Measurements from ENCODE around the gene CXCL6. TPM values are rescaled to one million over a fixed set of nuclear protein-coding genes. Genes with fewer than 3 reads are reported as not detected.

CXCL6 gene
- total and polyA plus RNA-seq, 2 experiments from 2014 or later: 4.4 to 6.0 TPM

- H3K4me1 ChIP-seq (ENCODE audit: insufficient read depth): no peaks in the 10 kb centered on the region
- H3K4me3 ChIP-seq: no peak overlapping the region
- no peak overlapping the region for H2AFZ ChIP-seq
- no peaks in the 10 kb centered on the region for H3K9me2 ChIP-seq (replicated peaks; ENCODE audit: insufficient read depth)
- TF ChIP-seq EZH2phosphoT487 (IDR thresholded peaks at IDR 0.05; ENCODE audit: low read depth, severe bottlenecking, unreplicated experiment): no peak
- no peak for TF ChIP-seq EZH2 (IDR thresholded peaks at IDR 0.05; ENCODE audit: borderline replicate concordance)
- no peak for TF ChIP-seq CTCF (IDR thresholded peaks at IDR 0.05; ENCODE audit: poor library complexity)
- peaks cover 1% of the 10 kb centered on the region for H3K27me3 ChIP-seq
- no peak overlapping the region for H3K27ac ChIP-seq
- DNase-seq (ENCODE audit: low spot score): no peak
- H3K9me3 ChIP-seq (ENCODE audit: low read depth): no peaks in the 10 kb centered on the region
- no peaks in the 10 kb centered on the region for H3K79me2 ChIP-seq
- H4K20me1 ChIP-seq (ENCODE audit: insufficient read depth, poor library complexity, severe bottlenecking): no peaks in the 10 kb centered on the region
- no peak overlapping the region for H3K4me2 ChIP-seq
- H3K36me3 ChIP-seq (replicated peaks; ENCODE audit: insufficient read depth, low read depth): no peaks in the 10 kb centered on the region
Measured at GRCh38 chr4:73859614-73860088, 23.2 kb downstream of the CXCL6 start.

GRCh38 chr4:73860181-73860580 is 23.7 kb downstream of the CXCL6 start:
- Histone ChIP-seq H3K79me2 (no peaks in the 10 kb centered on the region), H3K36me3 (replicated peaks; ENCODE audit: insufficient read depth, low read depth) (no peaks in the 10 kb centered on the region), H3K27ac (no peak overlapping the region), H2AFZ (no peak overlapping the region), H3K4me1 (ENCODE audit: insufficient read depth) (no peaks in the 10 kb centered on the region), H3K9me2 (replicated peaks; ENCODE audit: insufficient read depth) (no peaks in the 10 kb centered on the region), H4K20me1 (ENCODE audit: insufficient read depth, poor library complexity, severe bottlenecking) (no peaks in the 10 kb centered on the region), H3K9me3 (ENCODE audit: low read depth) (no peaks in the 10 kb centered on the region), H3K4me2 (no peak overlapping the region), H3K27me3 (no peaks in the 10 kb centered on the region), H3K4me3 (no peak overlapping the region)
- TF ChIP-seq EZH2 (IDR thresholded peaks at IDR 0.05; ENCODE audit: borderline replicate concordance) (no peak), CTCF (IDR thresholded peaks at IDR 0.05; ENCODE audit: poor library complexity) (no peak), EZH2phosphoT487 (IDR thresholded peaks at IDR 0.05; ENCODE audit: low read depth, severe bottlenecking, unreplicated experiment) (no peak)
- no peak for DNase-seq (ENCODE audit: low spot score)
- 54% methylated on average over 4 of the region's 4 CpGs for WGBS (ENCODE audit: low lambda C conversion rate, missing lambda C conversion rate)

GRCh38 chr4:73860917-73861316 is 24.4 kb downstream of the CXCL6 start:
- no peak for TF ChIP-seq EZH2phosphoT487 (IDR thresholded peaks at IDR 0.05; ENCODE audit: low read depth, severe bottlenecking, unreplicated experiment)
- TF ChIP-seq EZH2 (IDR thresholded peaks at IDR 0.05; ENCODE audit: borderline replicate concordance): no peak
- TF ChIP-seq CTCF (IDR thresholded peaks at IDR 0.05; ENCODE audit: poor library complexity): no peak
- H3K4me2 ChIP-seq: no peak overlapping the region
- H3K79me2 ChIP-seq: no peaks in the 10 kb centered on the region
- no peaks in the 10 kb centered on the region for H3K36me3 ChIP-seq (replicated peaks; ENCODE audit: insufficient read depth, low read depth)
- H2AFZ ChIP-seq: no peak overlapping the region
- H4K20me1 ChIP-seq (ENCODE audit: insufficient read depth, poor library complexity, severe bottlenecking): no peaks in the 10 kb centered on the region
- DNase-seq (ENCODE audit: low spot score): no peak
- no peak overlapping the region for H3K4me3 ChIP-seq
- H3K9me2 ChIP-seq (replicated peaks; ENCODE audit: insufficient read depth): no peaks in the 10 kb centered on the region
- 91% methylated on average over 3 of the region's 3 CpGs for WGBS (ENCODE audit: low lambda C conversion rate, missing lambda C conversion rate)
- H3K4me1 ChIP-seq (ENCODE audit: insufficient read depth): no peaks in the 10 kb centered on the region
- no peak overlapping the region for H3K27ac ChIP-seq
- H3K27me3 ChIP-seq: no peaks in the 10 kb centered on the region
- H3K9me3 ChIP-seq (ENCODE audit: low read depth): no peaks in the 10 kb centered on the region

- no peaks in the 10 kb centered on the region for H4K20me1 ChIP-seq (ENCODE audit: insufficient read depth, poor library complexity, severe bottlenecking)
- TF ChIP-seq EZH2phosphoT487 (IDR thresholded peaks at IDR 0.05; ENCODE audit: low read depth, severe bottlenecking, unreplicated experiment): no peak
- no peak for TF ChIP-seq EZH2 (IDR thresholded peaks at IDR 0.05; ENCODE audit: borderline replicate concordance)
- no peak for TF ChIP-seq CTCF (IDR thresholded peaks at IDR 0.05; ENCODE audit: poor library complexity)
- H3K4me1 ChIP-seq (ENCODE audit: insufficient read depth): no peaks in the 10 kb centered on the region
- H3K36me3 ChIP-seq (replicated peaks; ENCODE audit: insufficient read depth, low read depth): no peaks in the 10 kb centered on the region
- H3K79me2 ChIP-seq: no peaks in the 10 kb centered on the region
- H3K9me3 ChIP-seq (ENCODE audit: low read depth): no peaks in the 10 kb centered on the region
- no peak overlapping the region for H3K4me3 ChIP-seq
- H3K27me3 ChIP-seq: no peaks in the 10 kb centered on the region
- WGBS (ENCODE audit: low lambda C conversion rate, missing lambda C conversion rate): 50% methylated on average over 1 of the region's 1 CpG
- no peaks in the 10 kb centered on the region for H3K9me2 ChIP-seq (replicated peaks; ENCODE audit: insufficient read depth)
- DNase-seq (ENCODE audit: low spot score): no peak
- H3K27ac ChIP-seq: no peak overlapping the region
- no peak overlapping the region for H2AFZ ChIP-seq
- no peak overlapping the region for H3K4me2 ChIP-seq
Measured at GRCh38 chr4:73862322-73862721, 25.8 kb downstream of the CXCL6 start.

Data from hepatocyte (in vitro differentiated cells).